HepG2 (cell line): Measurements from ENCODE around the gene NWD2. TPM values are rescaled to one million over a fixed set of nuclear protein-coding genes. Genes with fewer than 3 reads are reported as not detected.

Experiments used
- ATAC-seq: fragments of 200-7000 bp; cut with Tn5 transposase; 3 replicates; pipeline ENCODE4 v1.9.1; 2020; ENCODE audit warnings: mild to moderate bottlenecking, moderate library complexity
- BruUV-seq: library from RNA; stranded (reverse); fragments of 400-500 nt; replicated peaks from 2 replicates; lab custom pipeline; 2021; lab: Mats Ljungman, UMichigan
- CTCF ChIA-PET: fragments of 300-600 bp; formaldehyde crosslinking; extraction: SDS; loops from one replicate; lab custom pipeline; 2021; ENCODE audit warnings: low total read pairs, inconsistent platforms, low intra/inter-chr PET ratio; lab: Yijun Ruan, JAX
- POLR2A ChIA-PET: fragments of 350-600 bp; sonication (Branson Sonifier 250); formaldehyde crosslinking; loops from one replicate; lab custom pipeline; 2020; ENCODE audit warnings: antibody characterized with exemption, inconsistent platforms; lab: Yijun Ruan, JAX
- DNase-seq: peaks from one replicate; pipeline ENCODE4 v3.0.0-alpha.2; 2015; ENCODE audit warnings: low spot score
- FAIRE-seq: peaks from 3 replicates; lab custom pipeline; 2011; peaks lifted over from hg19 to GRCh38; lab: Jason Lieb, UNC
- H2AFZ ChIP-seq: one replicate; pipeline ENCODE4 v1.6.1; 2011; ENCODE audit warnings: low read length, inconsistent platforms
- H3K27ac ChIP-seq: fragments of 300-600 bp; 3 replicates; pipeline ENCODE4 v1.8.0; 2011; ENCODE audit warnings: mixed run types, mild to moderate bottlenecking, mixed read lengths, low read length, inconsistent platforms; ENCODE audit not compliant: insufficient read depth; ENCODE audit errors: extremely low read length
- H3K27me3 ChIP-seq, 2 experiments: fragments of 200-600 bp in 1 of 2; 2 replicates in 1 of 2; 3 replicates in 1 of 2; pipeline versions ENCODE4 v1.6.0 to v1.8.0; 2011; ENCODE audit warnings: low read length in 2 of 2, mild to moderate bottlenecking in 2 of 2, moderate library complexity in 2 of 2, inconsistent platforms in 1 of 2; ENCODE audit not compliant: insufficient read depth in 2 of 2, control insufficient read depth in 1 of 2
- H3K36me3 ChIP-seq, 2 experiments: fragments of 200-600 bp in 1 of 2; replicated peaks in 1 of 2; 2 replicates in 1 of 2; 3 replicates in 1 of 2; pipeline versions ENCODE4 v1.5.1 to v1.8.0; 2011; ENCODE audit warnings: low read length in 2 of 2, inconsistent platforms in 1 of 2; ENCODE audit not compliant: insufficient read depth in 2 of 2, control insufficient read depth in 1 of 2
- H3K4me1 ChIP-seq: 2 replicates; pipeline ENCODE4 v1.5.1; 2012; ENCODE audit warnings: low read length, inconsistent platforms; ENCODE audit not compliant: insufficient read depth
- H3K4me2 ChIP-seq: 2 replicates; pipeline ENCODE4 v1.6.0; 2011; ENCODE audit warnings: low read depth, low read length, inconsistent platforms
- H3K4me3 ChIP-seq, 3 experiments: fragments of 200-600 bp in 1 of 3; sonication (generic), shearing (Covaris generic) in 1 of 3; replicated peaks in 1 of 3; 2 replicates each; pipeline ENCODE4 v1.5.1; 2011 to 2016; ENCODE audit warnings: low read length in 3 of 3, inconsistent platforms in 2 of 3, low read depth in 2 of 3, mild to moderate bottlenecking in 2 of 3, control low read depth in 1 of 3, mixed read lengths in 1 of 3; ENCODE audit not compliant: insufficient read depth in 1 of 3
- H3K79me2 ChIP-seq: one replicate; pipeline ENCODE4 v1.6.1; 2011; ENCODE audit warnings: low read length, inconsistent platforms; ENCODE audit not compliant: insufficient read depth
- H3K9ac ChIP-seq: 2 replicates; pipeline ENCODE4 v1.6.0; 2011; ENCODE audit warnings: mild to moderate bottlenecking, low read depth, low read length, inconsistent platforms; ENCODE audit not compliant: insufficient read depth
- H3K9me3 ChIP-seq: 2 replicates; pipeline ENCODE4 v1.5.1; 2012; ENCODE audit warnings: mild to moderate bottlenecking, low read length
- H4K20me1 ChIP-seq: 2 replicates; pipeline ENCODE4 v1.6.0; 2011; ENCODE audit warnings: inconsistent platforms, mild to moderate bottlenecking, low read length, moderate library complexity; ENCODE audit not compliant: insufficient read depth
- ARHGAP35 ChIP-seq: sonication (generic); formaldehyde crosslinking; IDR thresholded peaks from 2 replicates; pipeline ENCODE4 v1.9.0; 2022; ENCODE audit warnings: mild to moderate bottlenecking, inconsistent platforms, moderate library complexity, missing genetic modification reagents, borderline replicate concordance
- ARID2 ChIP-seq: sonication (generic); formaldehyde crosslinking; IDR thresholded peaks from 2 replicates; pipeline ENCODE4 v1.8.1; 2022; ENCODE audit warnings: mild to moderate bottlenecking, missing genetic modification reagents, borderline replicate concordance
- EED ChIP-seq: sonication (generic); formaldehyde crosslinking; IDR thresholded peaks from 2 replicates; pipeline ENCODE4 v1.5.0; 2020; ENCODE audit warnings: mild to moderate bottlenecking, missing genetic modification reagents
- FOXA3 ChIP-seq: IDR thresholded peaks from 2 replicates; pipeline ENCODE4 v1.6.1; 2016; ENCODE audit warnings: missing genetic modification reagents, missing compliant biosample characterization
- KMT2B ChIP-seq: IDR thresholded peaks from 2 replicates; pipeline ENCODE4 v1.6.1; 2016; ENCODE audit warnings: missing genetic modification reagents, missing compliant biosample characterization
- RAD21 ChIP-seq: fragments of 450-650 bp; formaldehyde crosslinking; IDR thresholded peaks from 2 replicates; pipeline ENCODE4 v1.5.0; 2020; ENCODE audit warnings: mild to moderate bottlenecking
- TFDP2 ChIP-seq: sonication (generic); formaldehyde crosslinking; IDR thresholded peaks from 2 replicates; pipeline ENCODE4 v1.4.0; 2020; ENCODE audit warnings: missing genetic modification reagents
- ZKSCAN8 ChIP-seq: IDR thresholded peaks from 2 replicates; pipeline ENCODE4 v1.6.1; 2016; ENCODE audit warnings: borderline replicate concordance, missing genetic modification reagents, missing compliant biosample characterization
- ZNF280D ChIP-seq: sonication (generic); formaldehyde crosslinking; IDR thresholded peaks from 2 replicates; pipeline ENCODE4 v1.5.1; 2020; ENCODE audit warnings: mild to moderate bottlenecking, missing genetic modification reagents
- ZNF451 ChIP-seq: sonication (generic); formaldehyde crosslinking; IDR thresholded peaks from 2 replicates; pipeline ENCODE4 v1.5.0; 2020; ENCODE audit warnings: mild to moderate bottlenecking, missing genetic modification reagents
- ZNF468 ChIP-seq: sonication (generic); formaldehyde crosslinking; IDR thresholded peaks from 2 replicates; pipeline ENCODE4 v1.8.0; 2022; ENCODE audit warnings: mild to moderate bottlenecking, moderate library complexity, missing genetic modification reagents
- ZNF878 ChIP-seq: sonication (generic); formaldehyde crosslinking; IDR thresholded peaks from 2 replicates; pipeline ENCODE4 v1.8.1; 2023; ENCODE audit warnings: mild to moderate bottlenecking, missing genetic modification reagents, moderate library complexity
- WGBS: methylation state at CpG from one replicate; pipeline ENCODE4 v1.1.6; 2017; ENCODE audit warnings: low lambda C conversion rate; 5-methylcytosine and 5-hydroxymethylcytosine counted together
- in situ Hi-C: cut with HindIII; loops from 2 replicates; pipeline ENCODE4 v1.10.0; 2017; ENCODE audit warnings: low pct_unique_long_range_greater_than_20kb; ENCODE audit not compliant: extremely low pct_ligation_motif_present
- intact Hi-C: fragments of 100-400 bp; cut with micrococcal nuclease; formaldehyde crosslinking; loops from one replicate; pipeline ENCODE4 v1.10.0; 2022; ENCODE audit not compliant: unreplicated experiment
- polyA plus RNA-seq, 8 experiments: library from polyadenylated mRNA; depleted of rRNA in 3 of 8; stranded (reverse) in 7 of 8; unstranded in 1 of 8; fragments of >200 nt; fragmentation: Illumina TruSeq in 4 of 8; extraction: Trizol in 4 of 8; gene quantifications; 2 replicates each; pipeline versions ENCODE4 v1.2.1 to v1.2.3, GENCODE V29; 2011 to 2016; ENCODE audit warnings: low read depth in 4 of 8, missing spikeins in 1 of 8, mixed read lengths in 1 of 8; ENCODE audit not compliant: insufficient read depth in 1 of 8
- total RNA-seq, 5 experiments: library from RNA; depleted of rRNA; stranded (reverse); fragments of >200 nt; fragmentation: Illumina TruSeq; extraction: Trizol; gene quantifications; 2 replicates each; pipeline ENCODE4 v1.2.3, GENCODE V29; 2016; ENCODE audit warnings: low read depth in 1 of 5

The NWD2 gene
- total and polyA plus RNA-seq, 2 of the 13 experiments (the other 11 are each of a cell fraction or from before 2014, with no cell fraction given) = not detected

GRCh38 chr4:37299468-37299867, 54.9 kb downstream of the NWD2 start:
- Histone ChIP-seq H3K4me1 (no peaks in the 10 kb centered on the region), H3K79me2 (no peaks in the 10 kb centered on the region), H2AFZ (no peak overlapping the region), H3K9me3 (peaks cover 6% of the 10 kb centered on the region; the same call in 1 of the 2 replicates), H3K9ac (no peak overlapping the region), H3K4me3 (no peak overlapping the region), H3K27ac (no peak overlapping the region), H3K4me2 (no peak overlapping the region), H3K27me3 (no peaks in the 10 kb centered on the region), H3K36me3 (no peaks in the 10 kb centered on the region), H4K20me1 (no peaks in the 10 kb centered on the region)
- TF ChIP-seq ARHGAP35 (CRISPR knock-in tag) = no peak
- no peak for TF ChIP-seq ZKSCAN8 (CRISPR knock-in tag)
- no peak for TF ChIP-seq ZNF468 (CRISPR knock-in tag)
- TF ChIP-seq EED (CRISPR knock-in tag) = no peak
- TF ChIP-seq ZNF451 (CRISPR knock-in tag) = no peak
- no peak for TF ChIP-seq ZNF878 (CRISPR knock-in tag)
- TF ChIP-seq ZNF280D = no peak
- TF ChIP-seq ARID2 (CRISPR knock-in tag) = no peak
- TF ChIP-seq FOXA3 (CRISPR knock-in tag) = no peak
- no peak for TF ChIP-seq TFDP2
- TF ChIP-seq RAD21 (CRISPR knock-in tag) = no peak
- TF ChIP-seq KMT2B (CRISPR knock-in tag) = no peak
- 0% methylated on average over 1 of the region's 1 CpG for WGBS
- DNase-seq = no peak
- intact Hi-C loops = no loop called here
- ChIA-PET POLR2A (no interaction called here), CTCF (no interaction called here)
- no TSS peak for BruUV-seq
- no peak for ATAC-seq
- no peak for FAIRE-seq
- in situ Hi-C loops = no loop called here
